Body of pancreas (tissue), 4 donors: ENCODE measurements around the gene RASGEF1C. TPM values are rescaled to one million over a fixed set of nuclear protein-coding genes. Genes with fewer than 3 reads are reported as not detected.

ENCODE experiments used
- ATAC-seq: fragments of 150-250 bp; one replicate; pipeline ENCODE4 v1.9.1; 2016
- DNase-seq, 4 donors: peaks; one replicate each; pipeline ENCODE4 v3.0.0-alpha.2; 2019
- H3K27ac ChIP-seq, 4 donors: fragments of 200-600 bp; sonication (generic); 1 replicate in 3 of 4; 2 replicates in 1 of 4; pipeline versions ENCODE4 v1.5.1 to v1.6.1; 2016 to 2019; ENCODE audit warnings: mild to moderate bottlenecking in 1 of 4, mixed read lengths in 1 of 4, moderate library complexity in 1 of 4
- H3K27me3 ChIP-seq, 2 donors: fragments of 200-600 bp; sonication (generic); one replicate each; pipeline ENCODE4 v1.6.0; 2016; ENCODE audit warnings: mild to moderate bottlenecking in 1 of 2
- H3K36me3 ChIP-seq, 2 donors: fragments of 200-600 bp; sonication (generic); replicated peaks in 1 of 2; 2 replicates each; pipeline ENCODE4 v1.5.1; 2016; ENCODE audit warnings: low read depth in 2 of 2; ENCODE audit not compliant: insufficient read depth in 1 of 2
- H3K4me1 ChIP-seq: fragments of 200-600 bp; sonication (generic); one replicate; pipeline ENCODE4 v1.6.0; 2016
- H3K4me3 ChIP-seq, 2 donors: fragments of 200-600 bp; sonication (generic); 1 replicate in 1 of 2; 2 replicates in 1 of 2; pipeline ENCODE4 v1.5.1; 2016 to 2019
- H3K9me3 ChIP-seq, 3 donors: fragments of 200-600 bp; sonication (generic); 1 replicate in 2 of 3; 2 replicates in 1 of 3; pipeline ENCODE4 v1.5.1; 2016
- POLR2A ChIP-seq, 3 donors: fragments of 450-650 bp; IDR thresholded peaks; one replicate each; pipeline ENCODE4 v1.6.1; 2016; ENCODE audit warnings: antibody characterized with exemption in 3 of 3, mild to moderate bottlenecking in 2 of 3
- WGBS, 2 donors: methylation state at CpG; one replicate each; pipeline ENCODE4 v1.1.5; 2017; 5-methylcytosine and 5-hydroxymethylcytosine counted together
- intact Hi-C: fragments of 100-400 bp; cut with DNase I; formaldehyde crosslinking; loops from one replicate; pipeline ENCODE4 v1.15.1; 2023
- total RNA-seq, 2 donors: library from RNA; depleted of rRNA; stranded (reverse); fragments of >200 nt; gene quantifications; one replicate each; pipeline ENCODE4 v1.1.0, GENCODE V29; 2016
- TF ChIP-seq, protein P1 (sequence below), 7 experiments: fragments of 450-650 bp in 4 of 7; fragments of 200-600 bp in 3 of 7; sonication (generic) in 3 of 7; IDR thresholded peaks; one replicate each; pipeline ENCODE4 v1.5.1; 2016 to 2019; ENCODE audit warnings: antibody characterized with exemption in 7 of 7

RASGEF1C gene
- total RNA-seq, 2 donors from 2014 or later: not detected

DNA sequence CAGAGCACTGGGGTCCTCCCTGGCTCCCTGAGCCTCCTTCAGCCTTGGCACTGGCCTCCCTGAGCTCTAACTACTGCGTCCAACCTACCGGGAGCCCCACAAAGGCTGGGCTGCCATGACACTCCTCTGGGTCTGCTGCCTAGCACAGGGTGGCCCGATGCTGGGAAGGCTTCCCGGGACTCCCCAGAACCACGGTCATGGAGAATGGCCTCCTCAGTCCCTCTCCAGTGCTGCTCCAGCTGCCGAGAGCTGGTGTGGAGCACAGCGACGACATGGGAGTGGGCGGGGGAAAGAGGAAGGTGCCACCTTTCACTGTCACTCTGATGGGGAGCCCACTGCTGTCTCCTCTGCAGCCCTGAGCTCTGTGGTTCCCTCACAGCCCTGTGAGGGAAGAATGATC lies 76.0 kb downstream of the RASGEF1C start:
- WGBS, 2 donors: 75 to 82% methylated on average over 7 of the region's 9 CpGs
- Histone ChIP-seq H3K9me3 (no peaks in the 10 kb centered on the region), H3K4me3 (no peak overlapping the region), H3K27me3 (no peaks in the 10 kb centered on the region), H3K36me3 (no peaks in the 10 kb centered on the region), H3K4me1 (no peaks in the 10 kb centered on the region), H3K27ac (no peak overlapping the region)
- ATAC-seq (no peak), DNase-seq (no peak)
- intact Hi-C loops: no loop called here
- TF ChIP-seq, protein P1, sequence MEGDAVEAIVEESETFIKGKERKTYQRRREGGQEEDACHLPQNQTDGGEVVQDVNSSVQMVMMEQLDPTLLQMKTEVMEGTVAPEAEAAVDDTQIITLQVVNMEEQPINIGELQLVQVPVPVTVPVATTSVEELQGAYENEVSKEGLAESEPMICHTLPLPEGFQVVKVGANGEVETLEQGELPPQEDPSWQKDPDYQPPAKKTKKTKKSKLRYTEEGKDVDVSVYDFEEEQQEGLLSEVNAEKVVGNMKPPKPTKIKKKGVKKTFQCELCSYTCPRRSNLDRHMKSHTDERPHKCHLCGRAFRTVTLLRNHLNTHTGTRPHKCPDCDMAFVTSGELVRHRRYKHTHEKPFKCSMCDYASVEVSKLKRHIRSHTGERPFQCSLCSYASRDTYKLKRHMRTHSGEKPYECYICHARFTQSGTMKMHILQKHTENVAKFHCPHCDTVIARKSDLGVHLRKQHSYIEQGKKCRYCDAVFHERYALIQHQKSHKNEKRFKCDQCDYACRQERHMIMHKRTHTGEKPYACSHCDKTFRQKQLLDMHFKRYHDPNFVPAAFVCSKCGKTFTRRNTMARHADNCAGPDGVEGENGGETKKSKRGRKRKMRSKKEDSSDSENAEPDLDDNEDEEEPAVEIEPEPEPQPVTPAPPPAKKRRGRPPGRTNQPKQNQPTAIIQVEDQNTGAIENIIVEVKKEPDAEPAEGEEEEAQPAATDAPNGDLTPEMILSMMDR (IDR thresholded peaks at IDR 0.05): no peak
- no peak for TF ChIP-seq POLR2A (IDR thresholded peaks at IDR 0.05)

DNA sequence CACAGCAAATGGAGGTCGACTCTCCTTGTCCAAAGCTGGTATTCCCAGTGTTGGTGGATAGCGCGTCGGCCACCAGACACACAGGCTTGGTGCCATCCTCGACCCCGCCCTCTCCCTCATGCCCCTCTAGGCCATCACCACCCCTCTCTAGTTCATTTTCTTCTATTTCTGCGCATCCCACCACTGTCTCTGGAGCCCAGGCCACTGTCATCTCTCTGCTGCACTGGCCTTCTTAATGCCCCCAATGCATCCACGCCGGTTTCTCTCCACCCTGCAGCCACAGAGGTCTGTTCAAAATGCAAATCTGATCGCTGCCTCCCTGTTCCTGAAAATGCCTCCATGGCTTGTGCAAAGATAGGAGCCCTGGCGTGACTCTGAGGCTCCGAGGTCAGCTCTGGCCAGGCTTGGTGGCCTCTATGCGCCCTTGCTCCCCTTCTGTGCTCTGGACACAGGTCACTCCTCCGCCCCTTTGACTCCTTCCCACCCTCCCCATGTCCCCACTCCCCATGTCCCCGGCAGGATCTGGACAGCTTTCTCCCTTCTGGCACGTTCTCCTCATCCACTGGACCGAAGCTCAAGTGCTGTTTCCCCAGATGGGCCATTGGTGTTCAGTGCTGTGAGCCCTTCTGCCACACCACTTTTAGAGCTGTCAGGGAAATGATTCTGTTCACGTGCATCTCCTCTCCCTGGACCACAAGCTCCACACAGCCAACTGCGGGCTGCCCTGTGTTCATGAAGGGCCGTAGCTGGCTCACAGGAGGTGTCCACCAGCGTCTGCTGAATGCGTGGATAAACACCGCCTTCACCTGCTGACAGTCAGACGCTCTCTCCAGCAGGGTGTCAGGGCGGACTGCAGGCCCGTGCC lies 77.9 kb downstream of the RASGEF1C start:
- DNase-seq: no peak
- intact Hi-C loops: no loop called here
- peaks cover 0 to 10% of the 10 kb centered on the region in 2 donors for H3K27me3 ChIP-seq

DNA sequence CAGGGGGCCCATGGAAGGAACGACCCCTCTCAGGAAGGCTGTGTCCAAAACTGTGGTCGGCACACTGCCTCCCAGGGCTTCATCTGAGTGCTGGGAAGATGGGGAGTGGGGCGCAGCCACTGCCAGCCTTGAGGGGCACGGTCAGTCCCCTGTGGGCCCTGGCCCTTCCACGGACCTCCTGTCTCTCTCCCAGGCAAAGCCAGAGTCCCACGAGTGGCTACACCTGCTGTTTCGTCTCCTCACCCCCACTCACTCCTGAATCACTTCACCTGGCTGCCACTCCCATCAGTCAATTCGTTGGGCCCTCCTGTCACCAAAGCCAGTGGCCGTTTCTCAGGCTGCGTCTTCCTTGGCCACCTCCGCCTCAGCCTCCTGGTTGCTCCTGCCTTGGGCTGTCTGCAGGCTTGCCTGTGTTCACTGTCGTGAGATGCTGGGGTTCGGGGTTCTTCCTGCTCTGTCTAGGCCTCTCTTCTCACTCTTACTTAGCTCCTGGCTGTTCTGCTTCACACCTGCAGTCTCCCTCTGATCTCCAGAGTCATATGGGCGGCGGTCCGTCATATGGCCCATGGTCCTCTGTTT lies 78.6 kb downstream of the RASGEF1C start:
- Histone ChIP-seq H3K27me3 (peaks cover 0 to 10% of the 10 kb centered on the region in 2 donors), H3K4me3 (no peak overlapping the region), H3K9me3 (no peaks in the 10 kb centered on the region), H3K4me1 (peaks cover 6% of the 10 kb centered on the region), H3K27ac (no peak overlapping the region), H3K36me3 (no peaks in the 10 kb centered on the region)
- TF ChIP-seq, protein P1 (IDR thresholded peaks at IDR 0.05): no peak
- no peak for TF ChIP-seq POLR2A (IDR thresholded peaks at IDR 0.05)
- 68 to 70% methylated on average over 12 to 16 of the region's 16 CpGs for WGBS, 2 donors
- intact Hi-C loops: no loop called here
- DNase-seq (no peak), ATAC-seq (no peak)

More for the DNA sequence above, 77.9 kb downstream of the RASGEF1C start:
- Histone ChIP-seq H3K9me3 (no peaks in the 10 kb centered on the region), H3K27ac (no peak overlapping the region), H3K36me3 (no peaks in the 10 kb centered on the region), H3K4me1 (peaks cover 6% of the 10 kb centered on the region), H3K4me3 (no peak overlapping the region)
- no peak for TF ChIP-seq POLR2A (IDR thresholded peaks at IDR 0.05)
- TF ChIP-seq, protein P1 (IDR thresholded peaks at IDR 0.05): no peak
- ATAC-seq: no peak
- 72 to 78% methylated on average over 25 to 26 of the region's 26 CpGs for WGBS, 2 donors

DNA sequence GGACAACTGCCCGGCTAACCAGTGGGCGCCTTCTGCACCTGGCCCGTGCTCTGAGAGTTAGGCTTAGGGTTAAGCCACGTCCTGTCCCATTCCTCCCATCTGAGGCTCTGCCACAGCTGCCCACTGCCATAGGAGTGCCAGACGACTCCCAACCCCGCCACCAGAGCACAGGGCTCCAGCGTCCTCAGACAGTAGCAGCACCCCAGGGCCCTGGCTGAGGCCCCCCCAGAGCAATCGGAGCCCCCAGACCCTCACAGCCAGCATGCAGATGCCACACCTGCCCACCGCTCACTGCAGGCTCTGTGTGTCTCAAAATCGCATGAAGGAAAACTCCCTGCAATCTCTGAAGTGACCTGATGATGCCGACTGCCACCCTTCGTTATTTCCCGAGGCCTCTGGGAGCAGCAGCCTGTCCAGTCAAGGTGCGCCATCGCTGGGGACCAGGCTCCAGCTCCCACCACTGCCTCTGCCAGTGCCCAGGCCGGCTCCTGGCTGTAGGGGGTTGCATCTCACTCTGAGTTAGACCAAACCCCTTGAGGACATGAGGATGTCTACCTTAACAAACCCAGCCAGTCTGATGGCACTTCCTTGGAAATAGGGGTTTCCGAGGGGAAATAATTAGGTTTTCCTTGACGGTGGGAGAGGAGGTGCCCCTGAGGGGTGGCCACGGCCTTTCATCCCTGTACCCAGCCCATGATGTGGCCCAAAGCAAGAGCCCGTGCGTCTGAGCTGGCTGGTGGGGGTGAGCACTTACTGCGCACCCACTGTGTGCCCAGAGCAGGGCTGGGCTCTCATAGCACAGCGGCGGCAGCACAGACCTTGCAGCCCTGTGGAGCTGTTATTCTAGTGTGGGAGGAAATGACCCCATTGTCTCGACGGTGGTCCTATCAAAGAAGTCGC lies 79.5 kb downstream of the RASGEF1C start:
- H3K27ac ChIP-seq: no peak overlapping the region
- H3K9me3 ChIP-seq: no peaks in the 10 kb centered on the region
- intact Hi-C loops: loop anchor here (10.0 kb wide), 1 partner anchor 335 kb away; no protein-coding TSS in a partner anchor
- H3K36me3 ChIP-seq: no peaks in the 10 kb centered on the region
- no peak overlapping the region for H3K4me3 ChIP-seq
- no peak for DNase-seq
- TF ChIP-seq POLR2A (IDR thresholded peaks at IDR 0.05): no peak
- TF ChIP-seq, protein P1 (IDR thresholded peaks at IDR 0.05): no peak
- H3K4me1 ChIP-seq: peaks cover 6% of the 10 kb centered on the region
- peaks cover 0 to 10% of the 10 kb centered on the region in 2 donors for H3K27me3 ChIP-seq
- no peak for ATAC-seq
- 74 to 75% methylated on average over 20 to 26 of the region's 27 CpGs for WGBS, 2 donors
